IPS-20b (cell line): ENCODE measurements around the gene TFCP2.
A peak's percentile ranks its signal among the peaks of the same experiment; 100 is the strongest.
"Not testable (repeated sequence)": the region's sequence is repeated elsewhere in the genome, so short reads cannot be mapped to it uniquely, and the experiment has no call there.

Source experiments
- H3K27ac ChIP-seq: one replicate; pipeline ENCODE4 v1.5.1; 2013; ENCODE audit warnings: low read length
- H3K27me3 ChIP-seq: 2 replicates; pipeline ENCODE4 v1.6.1; 2013; ENCODE audit warnings: mild to moderate bottlenecking, low read length, inconsistent platforms; ENCODE audit not compliant: insufficient read depth
- H3K36me3 ChIP-seq: 2 replicates; pipeline ENCODE4 v1.6.1; 2013; ENCODE audit warnings: low read depth, mild to moderate bottlenecking, inconsistent platforms, low read length, moderate library complexity; ENCODE audit not compliant: insufficient read depth
- H3K4me1 ChIP-seq: 2 replicates; pipeline ENCODE4 v1.6.1; 2013; ENCODE audit warnings: mild to moderate bottlenecking, control low read depth, inconsistent platforms, low read length, moderate library complexity; ENCODE audit not compliant: insufficient read depth
- H3K4me3 ChIP-seq: 2 replicates; pipeline ENCODE4 v1.5.1; 2013; ENCODE audit warnings: mild to moderate bottlenecking, low read length, inconsistent platforms
- H3K9ac ChIP-seq: 2 replicates; pipeline ENCODE4 v1.6.1; 2013; ENCODE audit warnings: low read depth, mild to moderate bottlenecking, inconsistent platforms, low read length, moderate library complexity
- H3K9me3 ChIP-seq: 2 replicates; pipeline ENCODE4 v1.6.1; 2013; ENCODE audit warnings: mild to moderate bottlenecking, low read depth, low read length, inconsistent platforms; ENCODE audit not compliant: insufficient read depth

TFCP2 gene

GRCh38 chr12:51172515-51173431 is at the start of gene TFCP2:
Gene TFCP2, minus strand, starts transcription at chr12:51173135. Its CDS starts 713 bp downstream, at chr12:51172422.
- Histone ChIP-seq H3K4me1 (no peaks in the 10 kb centered on the region), H3K27ac (peak within 1 kb of the TSS; percentile 90), H3K36me3 (no peaks in the 10 kb centered on the region), H3K4me3 (peak within 1 kb of the TSS; percentile 81), H3K9me3 (no peaks in the 10 kb centered on the region), H3K27me3 (no peaks in the 10 kb centered on the region), H3K9ac (peak within 1 kb of the TSS; percentile 81)

GRCh38 chr12:51222461-51222860 is 49.5 kb upstream of the TFCP2 start:
- H3K36me3 ChIP-seq: no peaks in the 10 kb centered on the region
- no peak overlapping the region for H3K27ac ChIP-seq
- no peaks in the 10 kb centered on the region for H3K9me3 ChIP-seq
- no peak overlapping the region for H3K9ac ChIP-seq
- no peak overlapping the region for H3K4me3 ChIP-seq
- H3K27me3 ChIP-seq: no peaks in the 10 kb centered on the region
- H3K4me1 ChIP-seq: peaks cover 16% of the 10 kb centered on the region; the same call in 1 of the 2 replicates

- peaks cover 16% of the 10 kb centered on the region; the same call in 1 of the 2 replicates for H3K4me1 ChIP-seq
- H3K27me3 ChIP-seq, H3K27ac ChIP-seq, H3K9me3 ChIP-seq, H3K9ac ChIP-seq, H3K36me3 ChIP-seq: not testable (repeated sequence)
- H3K4me3 ChIP-seq: peak overlapping the region; percentile 75
These were observed 46.9 kb upstream of the TFCP2 start for GRCh38 chr12:51219857-51220256.

GRCh38 chr12:51219322-51219721 is 46.4 kb upstream of the TFCP2 start:
- Histone ChIP-seq H3K9me3 (no peaks in the 10 kb centered on the region), H3K27me3 (no peaks in the 10 kb centered on the region), H3K36me3 (no peaks in the 10 kb centered on the region), H3K9ac (peak overlapping the region; percentile 88; the same call in 1 of the 2 replicates), H3K4me3 (peak overlapping the region; percentile 75), H3K4me1 (peaks cover 16% of the 10 kb centered on the region; the same call in 1 of the 2 replicates), H3K27ac (no peak overlapping the region)

GRCh38 chr12:51218607-51219161 is 45.7 kb upstream of the TFCP2 start:
- Histone ChIP-seq H3K27ac (no peak overlapping the region), H3K9me3 (no peaks in the 10 kb centered on the region), H3K9ac (peak overlapping the region; percentile 88; the same call in 1 of the 2 replicates), H3K4me1 (peaks cover 16% of the 10 kb centered on the region; the same call in 1 of the 2 replicates), H3K27me3 (no peaks in the 10 kb centered on the region), H3K4me3 (peak overlapping the region; percentile 75), H3K36me3 (no peaks in the 10 kb centered on the region)

- H3K4me1 ChIP-seq: peaks cover 16% of the 10 kb centered on the region; the same call in 1 of the 2 replicates
- H3K9ac ChIP-seq: peak within 1 kb of the TSS; percentile 88
- H3K27ac ChIP-seq: no peak within 1 kb of the TSS
- H3K4me3 ChIP-seq: peak within 1 kb of the TSS; percentile 75
- no peaks in the 10 kb centered on the region for H3K9me3 ChIP-seq
- no peaks in the 10 kb centered on the region for H3K36me3 ChIP-seq
- H3K27me3 ChIP-seq: no peaks in the 10 kb centered on the region
These were observed 45.2 kb upstream of the TFCP2 start, which contains the start of gene POU6F1 for GRCh38 chr12:51217968-51218606. Gene POU6F1, minus strand, starts transcription at chr12:51218062. Its CDS starts 11,226 bp downstream, at chr12:51206836.

- Histone ChIP-seq H3K27ac (no peak overlapping the region), H3K27me3 (no peaks in the 10 kb centered on the region), H3K4me3 (peak overlapping the region; percentile 75), H3K9ac (peak overlapping the region; percentile 88), H3K4me1 (peaks cover 16% of the 10 kb centered on the region; the same call in 1 of the 2 replicates), H3K9me3 (no peaks in the 10 kb centered on the region), H3K36me3 (no peaks in the 10 kb centered on the region)
These were observed 44.4 kb upstream of the TFCP2 start for GRCh38 chr12:51217133-51217967.

- Histone ChIP-seq H3K9me3 (no peaks in the 10 kb centered on the region), H3K4me3 (peak overlapping the region; percentile 75), H3K4me1 (peaks cover 16% of the 10 kb centered on the region; the same call in 1 of the 2 replicates), H3K36me3 (no peaks in the 10 kb centered on the region), H3K27me3 (no peaks in the 10 kb centered on the region), H3K27ac (no peak overlapping the region), H3K9ac (0 out of 2 replicates have a peak overlapping the region, but pooled peaks have one; percentile 51)
These were observed 43.7 kb upstream of the TFCP2 start for GRCh38 chr12:51216642-51217041.

- H3K4me3 ChIP-seq: no peak overlapping the region
- no peaks in the 10 kb centered on the region for H3K27me3 ChIP-seq
- H3K4me1 ChIP-seq: peaks cover 16% of the 10 kb centered on the region; the same call in 1 of the 2 replicates
- no peak overlapping the region for H3K27ac ChIP-seq
- H3K9me3 ChIP-seq: no peaks in the 10 kb centered on the region
- H3K36me3 ChIP-seq: no peaks in the 10 kb centered on the region
- H3K9ac ChIP-seq: no peak overlapping the region
These were observed 42.0 kb upstream of the TFCP2 start for GRCh38 chr12:51214895-51215294.

GRCh38 chr12:51210690-51211395 is 37.9 kb upstream of the TFCP2 start:
- no peaks in the 10 kb centered on the region for H3K36me3 ChIP-seq
- no peaks in the 10 kb centered on the region for H3K27me3 ChIP-seq
- no peak overlapping the region for H3K9ac ChIP-seq
- H3K27ac ChIP-seq: no peak overlapping the region
- no peaks in the 10 kb centered on the region; the same call in 1 of the 2 replicates for H3K9me3 ChIP-seq
- no peaks in the 10 kb centered on the region for H3K4me1 ChIP-seq
- no peak overlapping the region for H3K4me3 ChIP-seq
